ENCODE data around the gene VAMP8.

- no peak for TF ChIP-seq CTCF (IDR thresholded peaks at IDR 0.05; ENCODE audit: low read length)
- no peak for TF ChIP-seq EZH2 (IDR thresholded peaks at IDR 0.05; ENCODE audit: borderline replicate concordance, low read length)
Measured at GRCh38 chr2:85537600-85538506, 39.5 kb upstream of the VAMP8 start.
